ENCODE results near the gene TKT. TPM values are rescaled to one million over a fixed set of nuclear protein-coding genes. Genes with fewer than 3 reads are reported as not detected.
A peak's percentile ranks its signal among the peaks of the same experiment; 100 is the strongest.

TKT gene
- total RNA-seq, 1 donor from 2014 or later, result 480 TPM

DNA sequence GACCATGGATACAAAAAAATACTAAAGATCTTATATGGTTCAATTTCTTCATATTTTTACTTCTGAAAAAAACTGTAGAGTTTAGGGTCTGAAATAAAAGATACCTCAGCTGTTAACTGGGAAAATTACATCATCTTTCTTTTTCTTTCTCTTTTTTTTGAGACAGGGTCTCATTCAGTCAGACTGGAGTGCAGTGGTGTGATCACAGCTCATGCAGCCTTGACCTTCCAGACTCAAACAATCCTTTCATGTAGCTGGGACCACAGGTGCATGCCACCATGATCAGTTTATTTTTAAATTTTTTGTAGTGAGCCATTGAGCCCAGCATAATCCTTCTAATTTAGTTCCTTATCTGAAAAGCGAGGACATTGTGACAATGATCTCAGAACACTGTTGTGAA is 39.6 kb upstream of the TKT start:
- no peak overlapping the region for H3K27ac Mint-ChIP-seq (ENCODE audit: unreplicated experiment)
- TF ChIP-seq, protein P1, sequence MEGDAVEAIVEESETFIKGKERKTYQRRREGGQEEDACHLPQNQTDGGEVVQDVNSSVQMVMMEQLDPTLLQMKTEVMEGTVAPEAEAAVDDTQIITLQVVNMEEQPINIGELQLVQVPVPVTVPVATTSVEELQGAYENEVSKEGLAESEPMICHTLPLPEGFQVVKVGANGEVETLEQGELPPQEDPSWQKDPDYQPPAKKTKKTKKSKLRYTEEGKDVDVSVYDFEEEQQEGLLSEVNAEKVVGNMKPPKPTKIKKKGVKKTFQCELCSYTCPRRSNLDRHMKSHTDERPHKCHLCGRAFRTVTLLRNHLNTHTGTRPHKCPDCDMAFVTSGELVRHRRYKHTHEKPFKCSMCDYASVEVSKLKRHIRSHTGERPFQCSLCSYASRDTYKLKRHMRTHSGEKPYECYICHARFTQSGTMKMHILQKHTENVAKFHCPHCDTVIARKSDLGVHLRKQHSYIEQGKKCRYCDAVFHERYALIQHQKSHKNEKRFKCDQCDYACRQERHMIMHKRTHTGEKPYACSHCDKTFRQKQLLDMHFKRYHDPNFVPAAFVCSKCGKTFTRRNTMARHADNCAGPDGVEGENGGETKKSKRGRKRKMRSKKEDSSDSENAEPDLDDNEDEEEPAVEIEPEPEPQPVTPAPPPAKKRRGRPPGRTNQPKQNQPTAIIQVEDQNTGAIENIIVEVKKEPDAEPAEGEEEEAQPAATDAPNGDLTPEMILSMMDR (IDR thresholded peaks at IDR 0.05), result no peak
- H3K27me3 Mint-ChIP-seq (ENCODE audit: unreplicated experiment), result no peaks in the 10 kb centered on the region
- no peaks in the 10 kb centered on the region for H3K9me3 Mint-ChIP-seq (ENCODE audit: unreplicated experiment)
- peaks cover 13% of the 10 kb centered on the region for H3K36me3 Mint-ChIP-seq (ENCODE audit: unreplicated experiment)
- H3K4me1 Mint-ChIP-seq (ENCODE audit: unreplicated experiment), result peaks cover 2% of the 10 kb centered on the region
- DNase-seq (ENCODE audit: extremely low spot score, unreplicated experiment), result no peak
- no peak overlapping the region for H3K4me3 Mint-ChIP-seq (ENCODE audit: unreplicated experiment)

DNA sequence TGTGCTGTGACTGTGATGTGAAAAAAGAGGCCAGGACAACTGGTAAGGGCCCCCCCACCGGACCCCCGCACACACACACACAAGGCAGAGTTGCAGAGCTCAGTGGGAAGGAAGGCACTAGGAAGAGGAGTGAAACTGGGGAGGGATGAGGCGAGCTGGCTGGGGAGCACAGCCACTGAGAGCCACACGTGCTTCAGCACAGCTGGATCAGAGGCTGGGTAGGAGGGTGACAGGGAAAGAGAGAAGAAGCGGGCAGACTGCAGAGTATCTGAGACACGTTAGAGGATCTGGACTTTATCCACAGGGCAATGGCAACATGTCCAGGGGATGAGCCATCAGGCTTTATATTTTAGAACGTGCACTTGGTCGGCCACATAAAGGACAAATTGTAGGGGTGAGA is 38.0 kb upstream of the TKT start:
- H3K36me3 Mint-ChIP-seq (ENCODE audit: unreplicated experiment), result peaks cover 16% of the 10 kb centered on the region
- no peaks in the 10 kb centered on the region for H3K9me3 Mint-ChIP-seq (ENCODE audit: unreplicated experiment)
- no peaks in the 10 kb centered on the region for H3K27me3 Mint-ChIP-seq (ENCODE audit: unreplicated experiment)
- no peak for DNase-seq (ENCODE audit: extremely low spot score, unreplicated experiment)
- H3K4me3 Mint-ChIP-seq (ENCODE audit: unreplicated experiment), result no peak overlapping the region
- TF ChIP-seq, protein P1 (IDR thresholded peaks at IDR 0.05), result no peak
- H3K4me1 Mint-ChIP-seq (ENCODE audit: unreplicated experiment), result no peaks in the 10 kb centered on the region
- peak overlapping the region; percentile 5 for H3K27ac Mint-ChIP-seq (ENCODE audit: unreplicated experiment)

DNA sequence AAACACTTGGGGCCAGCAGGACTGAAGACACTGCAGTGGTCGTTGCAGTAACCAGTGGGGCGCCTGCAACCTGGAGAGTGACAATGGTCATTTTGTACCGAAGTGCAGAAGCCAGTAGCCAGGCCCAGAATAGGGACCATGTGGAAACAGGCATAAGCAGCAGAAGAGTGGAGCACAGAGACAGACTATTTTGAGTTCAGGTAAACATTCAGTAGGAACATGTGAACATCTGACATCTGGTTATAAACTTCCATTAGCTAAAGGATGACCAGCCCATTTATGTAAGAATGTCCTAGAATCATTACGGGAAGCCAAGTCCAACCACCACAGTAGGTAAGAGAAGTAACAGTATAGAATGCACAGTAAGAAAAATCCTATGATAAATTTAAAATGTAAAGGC is 32.4 kb upstream of the TKT start:
- Mint-ChIP-seq H3K27me3 (ENCODE audit: unreplicated experiment) (no peaks in the 10 kb centered on the region), H3K27ac (ENCODE audit: unreplicated experiment) (peak overlapping the region; percentile 94), H3K9me3 (ENCODE audit: unreplicated experiment) (no peaks in the 10 kb centered on the region), H3K36me3 (ENCODE audit: unreplicated experiment) (peaks cover 25% of the 10 kb centered on the region), H3K4me3 (ENCODE audit: unreplicated experiment) (no peak overlapping the region), H3K4me1 (ENCODE audit: unreplicated experiment) (peaks cover 26% of the 10 kb centered on the region)
- no peak for DNase-seq (ENCODE audit: extremely low spot score, unreplicated experiment)
- TF ChIP-seq, protein P1 (IDR thresholded peaks at IDR 0.05), result no peak

DNA sequence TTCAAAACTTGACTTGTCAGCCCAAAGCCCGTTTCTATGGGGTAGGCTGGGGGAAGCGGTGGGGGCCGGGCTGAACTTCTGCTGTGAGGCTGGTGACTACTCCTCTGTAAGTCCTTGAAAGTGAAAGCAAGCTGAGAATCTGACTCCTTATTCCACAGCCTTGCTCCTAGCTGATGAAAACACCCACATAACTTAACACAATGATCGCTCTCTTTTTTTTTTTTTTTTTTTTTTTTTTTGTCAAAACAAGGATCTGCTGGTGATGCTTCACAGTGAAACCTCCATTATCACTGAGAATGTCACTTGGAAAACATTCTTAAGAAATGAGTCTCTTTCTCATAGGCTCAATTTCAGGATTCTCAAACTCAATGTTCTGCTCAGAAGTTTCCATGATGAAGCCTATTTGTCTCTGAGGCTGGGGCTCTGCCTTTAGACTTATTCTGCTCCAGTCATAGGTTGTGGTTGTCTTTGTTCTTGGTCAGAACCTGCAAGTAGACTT is 31.4 kb upstream of the TKT start:
- no peaks in the 10 kb centered on the region for H3K27me3 Mint-ChIP-seq (ENCODE audit: unreplicated experiment)
- peak overlapping the region; percentile 53 for H3K4me3 Mint-ChIP-seq (ENCODE audit: unreplicated experiment)
- peaks cover 26% of the 10 kb centered on the region for H3K4me1 Mint-ChIP-seq (ENCODE audit: unreplicated experiment)
- DNase-seq (ENCODE audit: extremely low spot score, unreplicated experiment), result no peak
- H3K36me3 Mint-ChIP-seq (ENCODE audit: unreplicated experiment), result peaks cover 28% of the 10 kb centered on the region
- peak overlapping the region; percentile 94 for H3K27ac Mint-ChIP-seq (ENCODE audit: unreplicated experiment)
- TF ChIP-seq, protein P1 (IDR thresholded peaks at IDR 0.05), result no peak
- H3K9me3 Mint-ChIP-seq (ENCODE audit: unreplicated experiment), result no peaks in the 10 kb centered on the region

DNA sequence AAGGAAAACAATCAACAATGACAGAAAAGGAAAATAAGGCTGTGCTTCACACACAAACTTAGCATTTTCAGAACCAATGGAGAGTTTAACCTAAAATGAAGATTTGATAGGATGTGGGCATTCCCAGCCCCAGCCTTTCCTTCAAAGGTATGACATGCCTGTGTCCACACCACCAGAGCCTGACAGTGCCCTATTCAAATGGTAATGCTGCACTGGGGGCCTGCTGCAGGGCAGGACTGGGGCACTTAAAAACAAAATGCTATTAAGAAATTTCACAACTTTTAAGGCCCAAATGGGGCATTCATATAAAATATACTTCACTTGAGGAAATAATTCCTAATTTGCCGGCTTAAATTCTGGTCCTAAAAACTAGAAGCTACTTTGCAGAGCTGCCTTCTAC is 30.9 kb upstream of the TKT start:
- Mint-ChIP-seq H3K9me3 (ENCODE audit: unreplicated experiment) (no peaks in the 10 kb centered on the region), H3K27ac (ENCODE audit: unreplicated experiment) (peak overlapping the region; percentile 94), H3K36me3 (ENCODE audit: unreplicated experiment) (peaks cover 24% of the 10 kb centered on the region), H3K4me3 (ENCODE audit: unreplicated experiment) (peak overlapping the region; percentile 53), H3K4me1 (ENCODE audit: unreplicated experiment) (peaks cover 26% of the 10 kb centered on the region), H3K27me3 (ENCODE audit: unreplicated experiment) (no peaks in the 10 kb centered on the region)
- TF ChIP-seq, protein P1 (IDR thresholded peaks at IDR 0.05), result no peak
- no peak for DNase-seq (ENCODE audit: extremely low spot score, unreplicated experiment)

Data from osteocyte (in vitro differentiated cells).